Colonic mucosa (tissue), 4 donors: ENCODE measurements around the gene THRA. TPM values are rescaled to one million over a fixed set of nuclear protein-coding genes. Genes with fewer than 3 reads are reported as not detected.

Source experiments
- DNase-seq: peaks from one replicate; pipeline ENCODE4 v3.0.0-alpha.2; 2020
- H3K27ac ChIP-seq: fragments of 200-600 bp; one replicate; pipeline ENCODE4 v1.8.0; 2021
- H3K27me3 ChIP-seq: fragments of 200-600 bp; one replicate; pipeline ENCODE4 v1.8.0; 2021
- H3K36me3 ChIP-seq: fragments of 200-600 bp; one replicate; pipeline ENCODE4 v1.8.0; 2021
- H3K4me1 ChIP-seq: fragments of 200-600 bp; one replicate; pipeline ENCODE4 v1.8.0; 2021; ENCODE audit warnings: mild to moderate bottlenecking
- H3K4me3 ChIP-seq: fragments of 200-600 bp; one replicate; pipeline ENCODE4 v1.8.0; 2021
- H3K9ac ChIP-seq, 2 donors: one replicate each; pipeline ENCODE4 v1.7.0; 2013; ENCODE audit warnings: control low read depth in 2 of 2, low read depth in 2 of 2, low read length in 2 of 2
- H3K9me3 ChIP-seq: fragments of 200-600 bp; one replicate; pipeline ENCODE4 v1.8.0; 2021
- intact Hi-C: fragments of 100-400 bp; cut with DNase I; formaldehyde crosslinking; loops from one replicate; pipeline ENCODE4 v1.14.1; 2022
- total RNA-seq, 2 donors: library from RNA; stranded (reverse); fragmentation: NEBNext Ultra II Directional in 1 of 2; extraction: Animal tissue kit (Norgen Biotek cat#: 25700) in 1 of 2; gene quantifications; one replicate each; pipeline ENCODE4 v1.2.1, GENCODE V29; 2021
- TF ChIP-seq, protein P1 (sequence below): fragments of 200-600 bp; IDR thresholded peaks from one replicate; pipeline ENCODE4 v1.8.0; 2022; ENCODE audit warnings: antibody characterized with exemption, mild to moderate bottlenecking
- donor health status: healthy.
- donor health status: DM: no; HTN: no; CAD: no.
- donor health status: DM: no; HTN: no; CAD: no.

The THRA gene
- total RNA-seq, 2 donors from 2014 or later, result 40.3 to 44.5 TPM

DNA sequence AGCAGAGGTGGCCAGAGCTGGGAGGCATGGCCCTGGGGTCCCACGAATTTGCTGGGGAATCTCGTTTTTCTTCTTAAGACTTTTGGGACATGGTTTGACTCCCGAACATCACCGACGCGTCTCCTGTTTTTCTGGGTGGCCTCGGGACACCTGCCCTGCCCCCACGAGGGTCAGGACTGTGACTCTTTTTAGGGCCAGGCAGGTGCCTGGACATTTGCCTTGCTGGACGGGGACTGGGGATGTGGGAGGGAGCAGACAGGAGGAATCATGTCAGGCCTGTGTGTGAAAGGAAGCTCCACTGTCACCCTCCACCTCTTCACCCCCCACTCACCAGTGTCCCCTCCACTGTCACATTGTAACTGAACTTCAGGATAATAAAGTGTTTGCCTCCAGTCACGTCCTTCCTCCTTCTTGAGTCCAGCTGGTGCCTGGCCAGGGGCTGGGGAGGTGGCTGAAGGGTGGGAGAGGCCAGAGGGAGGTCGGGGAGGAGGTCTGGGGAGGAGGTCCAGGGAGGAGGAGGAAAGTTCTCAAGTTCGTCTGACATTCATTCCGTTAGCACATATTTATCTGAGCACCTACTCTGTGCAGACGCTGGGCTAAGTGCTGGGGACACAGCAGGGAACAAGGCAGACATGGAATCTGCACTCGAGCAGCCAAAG, 45.2 kb upstream of the THRA start:
- H3K9ac ChIP-seq, result no peak overlapping the region
- peaks cover 5% of the 10 kb centered on the region for H3K36me3 ChIP-seq
- H3K4me3 ChIP-seq, result no peak overlapping the region
- no peak for DNase-seq
- H3K9me3 ChIP-seq, result no peaks in the 10 kb centered on the region
- H3K4me1 ChIP-seq, result peaks cover 23% of the 10 kb centered on the region
- TF ChIP-seq, protein P1, sequence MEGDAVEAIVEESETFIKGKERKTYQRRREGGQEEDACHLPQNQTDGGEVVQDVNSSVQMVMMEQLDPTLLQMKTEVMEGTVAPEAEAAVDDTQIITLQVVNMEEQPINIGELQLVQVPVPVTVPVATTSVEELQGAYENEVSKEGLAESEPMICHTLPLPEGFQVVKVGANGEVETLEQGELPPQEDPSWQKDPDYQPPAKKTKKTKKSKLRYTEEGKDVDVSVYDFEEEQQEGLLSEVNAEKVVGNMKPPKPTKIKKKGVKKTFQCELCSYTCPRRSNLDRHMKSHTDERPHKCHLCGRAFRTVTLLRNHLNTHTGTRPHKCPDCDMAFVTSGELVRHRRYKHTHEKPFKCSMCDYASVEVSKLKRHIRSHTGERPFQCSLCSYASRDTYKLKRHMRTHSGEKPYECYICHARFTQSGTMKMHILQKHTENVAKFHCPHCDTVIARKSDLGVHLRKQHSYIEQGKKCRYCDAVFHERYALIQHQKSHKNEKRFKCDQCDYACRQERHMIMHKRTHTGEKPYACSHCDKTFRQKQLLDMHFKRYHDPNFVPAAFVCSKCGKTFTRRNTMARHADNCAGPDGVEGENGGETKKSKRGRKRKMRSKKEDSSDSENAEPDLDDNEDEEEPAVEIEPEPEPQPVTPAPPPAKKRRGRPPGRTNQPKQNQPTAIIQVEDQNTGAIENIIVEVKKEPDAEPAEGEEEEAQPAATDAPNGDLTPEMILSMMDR, result no peak
- no peaks in the 10 kb centered on the region for H3K27me3 ChIP-seq
- H3K27ac ChIP-seq, result no peak overlapping the region
- intact Hi-C loops, result loop anchor here (10.0 kb wide), 2 partner anchors 147 to 277 kb away; no protein-coding TSS in a partner anchor

DNA sequence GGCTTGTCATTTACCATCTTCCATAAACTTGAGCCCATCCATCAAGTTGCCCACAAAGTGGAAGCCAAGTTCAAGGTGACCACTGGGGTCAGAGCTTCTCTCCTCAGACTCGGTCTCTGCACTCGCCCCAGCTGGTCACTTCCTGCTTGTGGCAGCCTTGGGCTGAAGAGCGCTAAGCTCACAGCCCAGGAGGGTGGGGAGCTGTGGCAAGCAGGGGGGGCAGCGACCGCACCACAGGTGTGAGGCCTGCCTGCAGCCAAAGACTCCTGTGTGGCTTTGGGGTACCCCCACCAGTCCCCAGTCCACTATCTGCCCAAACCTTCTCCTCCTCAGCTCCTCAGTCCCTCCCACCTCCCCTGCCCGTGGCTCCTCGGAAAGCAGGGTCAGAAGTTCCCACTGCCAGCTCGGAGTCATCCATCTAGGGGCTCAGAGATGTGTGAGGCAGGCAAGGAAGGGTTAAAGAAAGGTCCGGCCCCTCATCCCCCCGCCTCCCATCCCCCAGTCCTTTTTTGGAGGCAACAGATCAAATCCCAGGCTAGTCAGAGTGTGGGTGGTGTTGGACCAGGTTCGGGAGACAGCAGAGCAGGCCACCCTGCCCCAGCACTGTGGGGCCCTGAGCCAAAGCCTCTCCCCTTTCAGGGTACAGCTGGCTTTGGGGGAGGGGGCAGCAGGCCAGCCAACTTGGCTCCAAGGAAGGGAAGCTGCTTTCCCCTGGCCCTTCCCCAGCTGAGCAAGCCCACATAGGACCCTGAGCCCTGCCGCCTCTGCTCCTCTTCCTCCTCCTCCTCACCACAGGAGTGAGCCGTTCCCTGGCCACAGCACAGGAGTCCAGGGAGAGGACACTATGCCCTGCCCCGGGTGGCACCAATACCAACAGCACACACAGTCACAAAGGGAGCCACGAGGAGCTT, 44.3 kb upstream of the THRA start:
- peaks cover 30% of the 10 kb centered on the region for H3K4me1 ChIP-seq
- DNase-seq, result no peak
- H3K9me3 ChIP-seq, result no peaks in the 10 kb centered on the region
- H3K4me3 ChIP-seq, result no peak overlapping the region
- TF ChIP-seq, protein P1, result no peak
- no peaks in the 10 kb centered on the region for H3K27me3 ChIP-seq
- H3K9ac ChIP-seq, result no peak overlapping the region
- H3K27ac ChIP-seq, result no peak overlapping the region
- H3K36me3 ChIP-seq, result peaks cover 5% of the 10 kb centered on the region
- intact Hi-C loops, result loop anchor here (10.0 kb wide), 2 partner anchors 146 to 276 kb away; no protein-coding TSS in a partner anchor

DNA sequence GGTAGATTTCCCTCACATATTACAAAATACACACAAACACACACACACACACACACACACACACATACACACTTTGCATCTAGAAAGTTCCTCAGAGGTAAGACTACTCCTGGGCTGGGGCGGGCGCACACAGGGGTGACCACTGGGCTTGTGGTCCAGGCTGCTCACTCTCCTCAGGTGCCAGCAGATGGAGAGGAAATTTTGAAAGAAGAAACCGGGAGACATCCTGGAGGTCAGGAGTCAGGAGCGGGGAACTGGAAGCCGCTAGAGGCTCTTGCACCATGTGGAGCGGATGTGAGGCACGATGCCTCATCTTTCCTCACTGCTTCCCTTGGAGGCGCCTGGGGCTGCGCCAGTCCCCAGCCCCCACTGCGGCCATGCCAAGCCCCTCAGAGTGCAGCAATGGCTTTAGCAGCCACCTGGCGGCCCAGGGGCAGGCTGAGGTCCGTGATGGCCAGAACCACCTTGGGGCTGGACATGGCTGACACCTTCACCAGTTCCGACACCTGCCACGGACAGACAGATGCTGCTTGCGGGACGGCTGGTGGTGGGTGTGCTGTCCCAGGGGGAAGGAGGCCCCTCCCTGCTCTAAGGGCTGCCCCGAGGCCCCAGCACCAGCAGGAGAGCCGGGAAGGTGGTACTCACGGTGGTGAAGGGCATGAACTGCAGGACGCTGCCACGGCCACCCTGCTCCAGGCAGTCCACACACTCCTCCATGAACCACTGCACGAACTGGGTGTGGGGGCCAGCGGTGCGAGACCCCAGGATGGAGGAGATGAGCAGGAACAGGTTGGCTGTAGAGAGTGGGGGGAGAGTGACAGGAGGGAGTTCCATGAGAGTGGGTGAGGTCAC, 43.4 kb upstream of the THRA start:
- Histone ChIP-seq H3K27ac (no peak overlapping the region), H3K4me3 (no peak overlapping the region), H3K4me1 (peaks cover 25% of the 10 kb centered on the region), H3K36me3 (peaks cover 5% of the 10 kb centered on the region), H3K27me3 (no peaks in the 10 kb centered on the region), H3K9me3 (no peaks in the 10 kb centered on the region), H3K9ac (no peak overlapping the region)
- TF ChIP-seq, protein P1, result no peak
- DNase-seq, result no peak
- intact Hi-C loops, result loop anchor here (10.0 kb wide), 2 partner anchors 145 to 275 kb away; no protein-coding TSS in a partner anchor

DNA sequence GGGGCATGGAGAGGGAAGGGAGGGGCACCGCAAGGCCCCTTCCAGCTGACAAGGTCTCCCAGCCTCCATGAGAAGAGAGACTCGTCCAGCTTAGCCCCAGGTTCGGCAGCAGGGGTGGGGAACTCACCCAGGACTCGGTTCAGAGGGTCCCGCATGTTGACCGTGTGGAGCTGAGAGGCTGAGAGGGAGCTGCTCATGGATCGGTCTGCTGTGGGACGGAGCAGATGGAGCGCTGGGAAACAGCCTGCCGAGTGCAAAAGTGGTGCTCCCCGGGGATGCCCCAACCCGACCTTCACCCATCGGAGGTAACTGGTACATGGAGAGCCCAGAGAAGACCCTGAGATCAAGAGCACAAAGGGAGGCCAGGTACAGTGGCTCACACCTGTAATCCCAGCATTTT, 42.6 kb upstream of the THRA start:
- Histone ChIP-seq H3K9ac (no peak overlapping the region), H3K27me3 (no peaks in the 10 kb centered on the region), H3K27ac (no peak overlapping the region), H3K4me1 (peaks cover 19% of the 10 kb centered on the region), H3K9me3 (no peaks in the 10 kb centered on the region), H3K4me3 (no peak overlapping the region), H3K36me3 (peaks cover 5% of the 10 kb centered on the region)
- intact Hi-C loops, result no loop called here
- DNase-seq, result no peak
- TF ChIP-seq, protein P1, result no peak

DNA sequence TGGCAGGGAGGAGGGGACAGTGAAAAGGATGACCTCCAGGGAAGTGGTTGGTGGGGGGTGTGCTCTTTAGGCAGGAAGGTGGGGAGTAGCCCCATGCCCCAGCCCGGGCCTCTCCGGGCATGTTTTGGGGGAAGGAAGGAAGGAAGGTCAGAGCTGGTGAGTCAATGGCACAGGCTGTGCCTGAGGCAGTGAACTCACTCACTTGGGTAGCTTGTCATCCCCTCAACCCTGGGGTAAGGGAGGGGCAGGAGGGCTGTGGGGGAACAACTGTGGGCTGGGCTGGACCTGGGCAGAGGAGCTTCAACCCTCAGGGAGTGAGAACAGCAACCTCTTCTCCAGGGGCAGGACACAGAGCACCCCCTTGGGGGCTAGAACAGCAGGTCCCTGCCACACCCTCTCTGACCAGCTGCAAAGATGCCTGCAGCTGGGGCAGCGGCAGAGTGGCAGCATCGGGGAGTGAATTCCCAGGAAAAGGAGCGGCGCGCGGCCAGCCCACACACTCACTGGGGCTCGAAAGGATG, 41.3 kb upstream of the THRA start:
- H3K27me3 ChIP-seq, result no peaks in the 10 kb centered on the region
- TF ChIP-seq, protein P1, result no peak
- H3K27ac ChIP-seq, result no peak overlapping the region
- no peak overlapping the region for H3K4me3 ChIP-seq
- H3K4me1 ChIP-seq, result peaks cover 19% of the 10 kb centered on the region
- DNase-seq, result no peak
- no peaks in the 10 kb centered on the region for H3K9me3 ChIP-seq
- intact Hi-C loops, result no loop called here
- H3K36me3 ChIP-seq, result peaks cover 5% of the 10 kb centered on the region
- H3K9ac ChIP-seq, result peak overlapping the region in 1 of 2 donors; percentile 19
